ENCODE data around the gene MEPCE. TPM values are rescaled to one million over a fixed set of nuclear protein-coding genes. Genes with fewer than 3 reads are reported as not detected.

Gene MEPCE
- total RNA-seq, result 26.9 and 30.4 TPM in 2 replicates

GRCh38 chr7:100429637-100430492 is at the start of gene MEPCE:
Gene MEPCE, plus strand, starts transcription at chr7:100429831. Its CDS starts 188 bp downstream, at chr7:100430019.

GRCh38 chr7:100428199-100428966 is 1.2 kb upstream of the MEPCE start, which contains the start of gene ZCWPW1:
Gene ZCWPW1, minus strand, starts transcription at chr7:100428703. Its CDS starts 8,054 bp downstream, at chr7:100420649.

GRCh38 chr7:100464210-100464660 is 34.6 kb downstream of the MEPCE start, which contains the start of gene SPACDR:
Gene SPACDR, minus strand, starts transcription at chr7:100464260. Its CDS starts 235 bp downstream, at chr7:100464025.

GRCh38 chr7:100478958-100479660 is 49.5 kb downstream of the MEPCE start, which contains the start of gene TSC22D4:
Gene TSC22D4, minus strand, starts transcription at chr7:100479214. Its CDS starts 1,176 bp downstream, at chr7:100478038.

Other genes starting within 250 kb of the MEPCE start
- not detected in 2 replicates for gene PVRIG, start 209.9 kb upstream of the MEPCE start, total RNA-seq
- gene SPDYE3, start 122.1 kb upstream of the MEPCE start, total RNA-seq, result not detected in 2 replicates
- gene PILRB, start 71.7 kb upstream of the MEPCE start, total RNA-seq, result 5.7 and 7.8 TPM in 2 replicates
- gene PILRA, start 56.3 kb upstream of the MEPCE start, total RNA-seq, result 0.26 TPM in 1 of 2 replicates, not detected in the other
- 1.0 and 1.4 TPM in 2 replicates for gene ZCWPW1, start 1.1 kb upstream of the MEPCE start, total RNA-seq
- 11.1 and 14.1 TPM in 2 replicates for gene PPP1R35, start 6.7 kb downstream of the MEPCE start, total RNA-seq
- gene SPACDR, start 34.4 kb downstream of the MEPCE start, total RNA-seq, result 0.65 and 0.96 TPM in 2 replicates
- gene TSC22D4, start 49.4 kb downstream of the MEPCE start, total RNA-seq, result 20.6 and 21.5 TPM in 2 replicates
- gene NYAP1, start 54.1 kb downstream of the MEPCE start, total RNA-seq, result 1.4 and 2.3 TPM in 2 replicates
- 5.6 and 6.9 TPM in 2 replicates for gene AGFG2, start 109.4 kb downstream of the MEPCE start, total RNA-seq
- 0.13 TPM in 1 of 2 replicates, not detected in the other for gene SAP25, start 144.1 kb downstream of the MEPCE start, total RNA-seq
- 9.7 and 11.7 TPM in 2 replicates for gene LRCH4, start 156.3 kb downstream of the MEPCE start, total RNA-seq
- 0.13 and 0.20 TPM in 2 replicates for gene FBXO24, start 156.5 kb downstream of the MEPCE start, total RNA-seq
- 167 and 207 TPM in 2 replicates for gene PCOLCE, start 172.5 kb downstream of the MEPCE start, total RNA-seq
- gene MOSPD3, start 182.7 kb downstream of the MEPCE start, total RNA-seq, result 9.8 and 10.2 TPM in 2 replicates
- 1.9 and 2.2 TPM in 2 replicates for gene TFR2, start 211.7 kb downstream of the MEPCE start, total RNA-seq
- gene ACTL6B, start 226.6 kb downstream of the MEPCE start, total RNA-seq, result not detected in 2 replicates
- 134 and 142 TPM in 2 replicates for gene GNB2, start 243.9 kb downstream of the MEPCE start, total RNA-seq

Data from smooth muscle cell of the pulmonary artery (primary cell).